HCT116 (cell line): ENCODE data around the gene OR2D3. TPM values are rescaled to one million over a fixed set of nuclear protein-coding genes. Genes with fewer than 3 reads are reported as not detected.
"Not testable (repeated sequence)": the region's sequence is repeated elsewhere in the genome, so short reads cannot be mapped to it uniquely, and the experiment has no call there.

ENCODE experiments used
- ATAC-seq: fragments of 200-7000 bp; cut with Tn5 transposase; 2 replicates; pipeline ENCODE4 v1.9.1; 2020; ENCODE audit warnings: mild to moderate bottlenecking, moderate library complexity
- BruUV-seq: library from RNA; stranded (reverse); fragments of 400-500 nt; replicated peaks from 2 replicates; lab custom pipeline; 2021; lab: Mats Ljungman, UMichigan
- CTCF ChIA-PET: fragments of 300-600 bp; sonication (Branson Sonifier 250); formaldehyde crosslinking; loops from one replicate; lab custom pipeline; 2021; ENCODE audit warnings: antibody characterized with exemption; lab: Charles Lee
- POLR2A ChIA-PET: fragments of 300-600, 350-600 bp; sonication (Branson Sonifier 250); formaldehyde crosslinking; loops from one replicate; lab custom pipeline; 2021; ENCODE audit warnings: antibody characterized with exemption; lab: Charles Lee
- RAD21 ChIA-PET, 2 experiments: fragments of 300-600 bp; sonication (Branson Sonifier 250); formaldehyde crosslinking; loops; one replicate each; lab custom pipeline; 2023; ENCODE audit warnings: low total read pairs in 2 of 2; ENCODE audit not compliant: uncharacterized antibody in 2 of 2, unreplicated experiment in 2 of 2, low non-redundant PET in 1 of 2; lab: Charles Lee
- DNase-seq: peaks from one replicate; pipeline ENCODE4 v3.0.0-alpha.2; 2010; ENCODE audit warnings: low read depth, low spot score
- H2AFZ ChIP-seq: fragments of 200-600 bp; shearing (Covaris generic), sonication (generic); 2 replicates; pipeline ENCODE4 v1.6.1; 2017; ENCODE audit warnings: low read depth, mixed run types, mixed read lengths, antibody characterized with exemption, low read length; ENCODE audit not compliant: poor library complexity, severe bottlenecking
- H3K27ac ChIP-seq: 2 replicates; pipeline ENCODE4 v1.5.1; 2012; ENCODE audit warnings: low read depth, low read length
- H3K27me3 ChIP-seq: fragments of 200-600 bp; sonication (generic); 2 replicates; pipeline ENCODE4 v1.6.1; 2016; ENCODE audit warnings: mixed run types, low read length, mixed read lengths; ENCODE audit not compliant: insufficient read depth
- H3K36me3 ChIP-seq, 2 experiments: fragments of 200-500 bp in 1 of 2; fragments of 200-600 bp in 1 of 2; sonication (Bioruptor generic) in 1 of 2; sonication (generic) in 1 of 2; 2 replicates each; pipeline versions ENCODE4 v1.5.1 to v1.6.1; 2014 to 2016; ENCODE audit warnings: low read length in 2 of 2, inconsistent platforms in 1 of 2, mixed read lengths in 1 of 2, mixed run types in 1 of 2; ENCODE audit not compliant: insufficient read depth in 2 of 2, control insufficient read depth in 1 of 2
- H3K4me1 ChIP-seq, 2 experiments: fragments of 200-600 bp in 1 of 2; sonication (generic) in 1 of 2; 2 replicates each; pipeline versions ENCODE4 v1.5.1 to v1.6.1; 2012 to 2017; ENCODE audit warnings: low read length in 2 of 2, inconsistent platforms in 1 of 2, mild to moderate bottlenecking in 1 of 2, mixed read lengths in 1 of 2, mixed run types in 1 of 2, moderate library complexity in 1 of 2; ENCODE audit not compliant: insufficient read depth in 2 of 2, control insufficient read depth in 1 of 2
- H3K4me2 ChIP-seq: fragments of 200-600 bp; sonication (generic); 2 replicates; pipeline ENCODE4 v1.6.1; 2017; ENCODE audit warnings: mixed run types, low read length, mixed read lengths
- H3K4me3 ChIP-seq, 2 experiments: fragments of 200-600 bp in 1 of 2; sonication (generic) in 1 of 2; replicated peaks in 1 of 2; 2 replicates each; pipeline ENCODE4 v1.5.1; 2011 to 2016; ENCODE audit warnings: low read length in 2 of 2, control low read depth in 1 of 2, low read depth in 1 of 2, mild to moderate bottlenecking in 1 of 2, mixed read lengths in 1 of 2, mixed run types in 1 of 2
- H3K79me2 ChIP-seq: fragments of 200-600 bp; sonication (generic); 2 replicates; pipeline ENCODE4 v1.6.1; 2017; ENCODE audit warnings: mild to moderate bottlenecking, mixed run types, low read length, moderate library complexity, mixed read lengths; ENCODE audit not compliant: insufficient read depth
- H3K9ac ChIP-seq: fragments of 200-600 bp; sonication (generic); 2 replicates; pipeline ENCODE4 v1.6.1; 2016; ENCODE audit warnings: low read length, mixed read lengths
- H3K9me2 ChIP-seq: fragments of 200-600 bp; sonication (generic), shearing (Covaris generic); 2 replicates; pipeline ENCODE4 v1.6.1; 2017; ENCODE audit warnings: mixed run types, mild to moderate bottlenecking, moderate library complexity; ENCODE audit not compliant: insufficient read depth
- H3K9me3 ChIP-seq, 2 experiments: fragments of 200-500 bp in 1 of 2; fragments of 200-600 bp in 1 of 2; sonication (Bioruptor generic) in 1 of 2; sonication (generic) in 1 of 2; 2 replicates each; pipeline ENCODE4 v1.6.1; 2014 to 2017; ENCODE audit warnings: low read length in 2 of 2, mixed read lengths in 2 of 2, inconsistent platforms in 1 of 2, low read depth in 1 of 2, mild to moderate bottlenecking in 1 of 2, mixed run types in 1 of 2, moderate library complexity in 1 of 2; ENCODE audit not compliant: control insufficient read depth in 1 of 2, insufficient read depth in 1 of 2
- H4K20me1 ChIP-seq: fragments of 200-600 bp; sonication (generic), shearing (Covaris generic); 2 replicates; pipeline ENCODE4 v1.6.1; 2017; ENCODE audit warnings: mixed run types, mild to moderate bottlenecking, moderate library complexity; ENCODE audit not compliant: insufficient read depth
- CBX3 ChIP-seq: IDR thresholded peaks from 2 replicates; pipeline ENCODE4 v1.6.1; 2012; ENCODE audit warnings: low read depth
- EZH2 ChIP-seq: fragments of 200-600 bp; sonication (generic); IDR thresholded peaks from 2 replicates; pipeline ENCODE4 v1.6.1; 2017; ENCODE audit warnings: antibody characterized with exemption, mixed run types
- SIN3A ChIP-seq: IDR thresholded peaks from 2 replicates; pipeline ENCODE4 v1.6.1; 2012; ENCODE audit warnings: low read depth
- SP1 ChIP-seq: IDR thresholded peaks from 2 replicates; pipeline ENCODE4 v1.6.1; 2012; ENCODE audit warnings: low read depth
- YY1 ChIP-seq: IDR thresholded peaks from 2 replicates; pipeline ENCODE4 v1.6.1; 2011; ENCODE audit warnings: low read length, low read depth, moderate library complexity, mild to moderate bottlenecking; ENCODE audit not compliant: insufficient replicate concordance; ENCODE audit errors: extremely low read depth
- intact Hi-C: fragments of 100-400 bp; cut with micrococcal nuclease; formaldehyde crosslinking; loops from 2 replicates; pipeline ENCODE4 v1.10.0; 2022
- total RNA-seq: library from RNA; stranded (reverse); gene quantifications from one replicate; pipeline ENCODE4 v1.2.1, GENCODE V29; 2021; ENCODE audit not compliant: unreplicated experiment

The OR2D3 gene
- total RNA-seq, 1 experiment from 2014 or later: not detected

GRCh38 chr11:6887711-6888110 is 33.1 kb upstream of the OR2D3 start:
- H4K20me1 ChIP-seq, H3K36me3 ChIP-seq, H3K4me1 ChIP-seq, H3K4me3 ChIP-seq, POLR2A ChIA-PET, intact Hi-C loops, H3K4me2 ChIP-seq, H3K79me2 ChIP-seq, H3K9ac ChIP-seq, H3K9me3 ChIP-seq, DNase-seq, CTCF ChIA-PET, H3K27ac ChIP-seq, H2AFZ ChIP-seq, RAD21 ChIA-PET, H3K9me2 ChIP-seq, ATAC-seq, BruUV-seq: not testable (repeated sequence)
- peaks cover 44% of the 10 kb centered on the region for H3K27me3 ChIP-seq

- H2AFZ ChIP-seq: no peak overlapping the region
- no peak for ATAC-seq
- H3K4me2 ChIP-seq: no peak overlapping the region
- H3K9me3 ChIP-seq: no peaks in the 10 kb centered on the region
- DNase-seq: no peak
- H3K36me3 ChIP-seq: no peaks in the 10 kb centered on the region
- TF ChIP-seq YY1: no peak
- TF ChIP-seq EZH2: no peak
- no peak for TF ChIP-seq CBX3
- no peak for TF ChIP-seq SIN3A
- TF ChIP-seq SP1: no peak
- intact Hi-C loops: no loop called here
- BruUV-seq: no TSS peak
- H3K9me2 ChIP-seq: no peaks in the 10 kb centered on the region
- no peaks in the 10 kb centered on the region for H3K4me1 ChIP-seq
- H3K9ac ChIP-seq: no peak overlapping the region
- POLR2A ChIA-PET: no interaction called here
- H4K20me1 ChIP-seq: no peaks in the 10 kb centered on the region
- H3K79me2 ChIP-seq: no peaks in the 10 kb centered on the region
- peaks cover 38% of the 10 kb centered on the region for H3K27me3 ChIP-seq
- H3K27ac ChIP-seq: no peak overlapping the region
- CTCF ChIA-PET: no interaction called here
- no peak overlapping the region for H3K4me3 ChIP-seq
- RAD21 ChIA-PET: no interaction called here
Measured at GRCh38 chr11:6888830-6889229, 32.0 kb upstream of the OR2D3 start.
